Testis (tissue), 2 donors: ENCODE data around the gene RNF149.
"Not testable (repeated sequence)": the region's sequence is repeated elsewhere in the genome, so short reads cannot be mapped to it uniquely, and the experiment has no call there.

Experiments used
- CTCF ChIP-seq, 3 experiments: fragments of 450-650 bp in 2 of 3; fragments of 200-600 bp in 1 of 3; sonication (generic) in 1 of 3; IDR thresholded peaks; one replicate each; pipeline ENCODE4 v1.5.1; 2016 to 2019; ENCODE audit warnings: antibody characterized with exemption in 3 of 3, mild to moderate bottlenecking in 2 of 3, moderate library complexity in 1 of 3
- POLR2A ChIP-seq: fragments of 450-650 bp; IDR thresholded peaks from one replicate; pipeline ENCODE4 v1.6.1; 2017; ENCODE audit warnings: antibody characterized with exemption, mild to moderate bottlenecking, moderate library complexity

GRCh38 chr2:101316568-101316967 is 8.1 kb upstream of the RNF149 start:
- TF ChIP-seq CTCF (IDR thresholded peaks at IDR 0.05); POLR2A: not testable (repeated sequence)
